HG02623 (cell line): Measurements from ENCODE around the gene THEM4.

Experiments
- ATAC-seq: cut with Tn5 transposase; IDR thresholded peaks from one replicate; pipeline ENCODE4 v1.9.1; 2021; ENCODE audit warnings: moderate library complexity; ENCODE audit not compliant: unreplicated experiment

Gene THEM4

DNA sequence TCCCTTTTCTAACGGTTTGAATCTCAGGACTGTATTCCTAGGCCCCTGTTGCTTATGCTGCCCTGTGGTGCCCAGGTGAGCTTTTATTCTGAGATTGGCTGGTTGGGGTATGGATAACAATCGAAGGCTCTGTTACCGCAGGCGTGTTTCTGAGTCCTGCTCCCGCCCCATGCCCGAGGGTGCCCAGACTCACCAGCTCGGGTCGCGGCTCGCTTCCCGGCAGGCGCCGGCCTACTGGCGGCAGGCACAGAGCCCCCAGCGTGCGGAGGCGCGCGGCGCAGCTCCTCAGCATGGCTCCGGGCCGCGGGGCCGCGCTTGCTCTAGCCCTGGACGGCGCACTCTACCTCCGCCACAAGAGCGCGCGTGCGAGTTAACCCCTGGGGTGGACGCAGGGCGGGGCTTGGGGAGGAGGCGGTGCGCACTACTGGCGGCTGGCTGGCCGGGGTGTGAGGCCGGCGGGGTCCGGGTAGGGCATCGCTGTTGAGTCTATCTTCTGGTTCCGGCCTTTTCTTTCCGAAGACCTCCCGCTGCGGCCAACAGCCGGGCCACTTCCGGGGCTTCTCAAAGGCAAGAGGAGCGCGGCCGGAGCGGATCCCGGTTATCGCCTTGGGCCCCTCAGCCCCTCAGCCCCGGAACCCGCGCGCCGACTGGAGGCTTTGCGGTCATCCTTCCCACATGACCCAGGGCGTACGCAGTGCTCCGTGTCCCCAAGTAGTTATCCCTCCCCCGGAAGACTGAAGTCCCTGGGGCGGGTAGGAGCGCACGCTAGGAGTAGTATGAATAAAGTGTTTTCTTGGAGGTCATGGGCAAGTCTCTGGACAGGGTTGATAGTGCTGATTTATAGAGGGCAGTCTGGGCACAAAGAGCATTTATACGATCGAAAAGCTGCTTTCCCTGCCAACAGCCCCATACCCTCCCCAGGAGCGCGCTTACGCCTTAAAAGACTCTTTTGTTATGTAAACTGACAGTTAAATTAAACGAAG, at the start of gene THEM4:
THEM4 (minus strand) TSS at position 345 of the 983 bp plus-strand sequence; CDS start at position 292, 53 bp downstream.
- peak; percentile 97 for ATAC-seq

DNA sequence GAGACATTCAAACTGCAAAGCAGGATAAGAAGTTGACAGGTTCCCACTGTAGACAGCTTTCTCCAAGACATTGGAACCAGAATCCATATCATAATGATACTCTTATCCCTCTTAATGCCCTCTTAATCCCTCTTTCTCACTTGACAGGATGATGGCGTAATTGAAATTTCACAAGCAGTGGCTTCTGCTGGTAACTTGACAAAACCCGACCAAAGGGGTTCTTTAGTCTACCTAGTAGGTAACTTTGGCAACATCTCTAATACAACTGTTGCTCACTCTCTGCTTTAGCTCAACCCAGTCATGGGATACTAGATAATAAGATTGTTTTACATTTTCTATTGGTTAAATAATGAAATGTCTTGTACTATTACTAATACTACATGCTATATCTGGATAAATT, 49.6 kb upstream of the THEM4 start:
- no peak for ATAC-seq

DNA sequence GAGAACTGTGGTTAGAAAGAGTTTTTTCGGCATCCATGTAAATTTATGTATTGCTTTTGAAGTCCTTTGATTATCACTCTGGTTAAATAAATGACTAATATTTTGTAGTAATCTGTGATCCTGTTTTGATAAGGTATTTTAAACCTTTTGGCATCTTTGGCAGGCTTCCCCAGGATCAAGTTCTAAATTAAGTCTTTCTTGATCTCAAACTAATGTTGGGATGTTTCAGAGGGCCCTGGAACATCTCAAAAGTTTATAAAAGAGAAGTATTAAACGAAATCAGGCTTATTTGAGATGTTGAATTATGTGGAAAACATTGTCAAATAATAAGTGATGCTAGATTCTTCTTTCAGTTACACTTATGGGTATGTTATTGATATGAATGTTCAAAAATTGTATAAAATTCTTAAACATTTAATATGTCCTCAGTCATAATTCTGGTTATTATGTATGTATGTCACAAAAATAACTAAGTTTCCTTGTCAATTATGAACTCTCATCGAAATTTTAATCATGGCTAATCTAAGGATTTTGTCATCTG, 47.7 kb upstream of the THEM4 start:
- no peak for ATAC-seq

DNA sequence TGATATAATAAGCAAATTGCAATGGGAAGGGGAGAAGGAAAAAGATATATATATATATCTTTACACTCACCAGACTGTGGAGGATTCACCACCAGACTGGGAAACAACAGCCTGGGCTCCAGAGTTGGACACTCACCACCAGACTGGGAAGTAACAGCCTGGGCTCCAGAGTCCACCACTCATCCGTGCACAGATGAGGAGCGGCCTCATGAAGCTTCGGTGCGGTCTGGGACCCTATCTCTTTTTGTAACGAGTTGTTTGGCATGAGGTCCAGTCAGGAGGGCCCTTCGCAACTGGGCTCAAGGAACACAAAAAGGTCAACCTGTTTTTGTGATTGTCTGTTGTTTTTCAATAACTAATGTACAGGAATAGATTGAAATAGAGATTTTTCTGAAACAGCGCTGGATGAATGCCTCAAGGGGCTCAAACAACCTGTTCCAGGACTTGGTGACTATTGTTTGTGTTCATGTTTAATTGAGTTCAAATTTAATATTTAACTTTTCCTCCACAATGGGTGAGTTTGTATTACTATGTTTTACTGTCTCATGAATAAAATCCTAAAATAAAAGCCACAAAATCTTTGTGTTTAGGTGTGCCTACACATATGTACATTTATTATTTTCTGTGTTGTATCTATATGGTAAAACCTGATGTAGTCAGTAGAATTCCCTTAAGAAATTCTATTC, 44.2 kb upstream of the THEM4 start:
- no peak for ATAC-seq

DNA sequence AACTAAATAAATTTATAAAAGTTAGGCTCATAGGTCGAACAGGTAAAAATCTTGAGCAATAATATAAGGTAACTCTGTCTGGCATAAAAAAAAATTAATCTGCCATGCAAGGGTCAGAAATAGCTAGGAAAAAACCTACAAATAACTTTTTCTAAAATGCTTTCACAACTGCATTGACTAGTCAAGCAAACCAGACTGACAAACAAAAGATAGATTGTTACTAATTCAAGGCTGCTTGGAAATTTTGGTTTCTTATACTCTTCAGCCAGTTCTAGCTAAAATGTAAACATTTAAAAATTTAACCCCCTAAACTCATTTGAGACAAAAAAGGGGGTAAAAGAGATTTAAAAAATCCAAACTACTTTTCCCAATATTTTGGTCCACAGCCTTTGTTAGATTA, 43.5 kb upstream of the THEM4 start:
- ATAC-seq: no peak

DNA sequence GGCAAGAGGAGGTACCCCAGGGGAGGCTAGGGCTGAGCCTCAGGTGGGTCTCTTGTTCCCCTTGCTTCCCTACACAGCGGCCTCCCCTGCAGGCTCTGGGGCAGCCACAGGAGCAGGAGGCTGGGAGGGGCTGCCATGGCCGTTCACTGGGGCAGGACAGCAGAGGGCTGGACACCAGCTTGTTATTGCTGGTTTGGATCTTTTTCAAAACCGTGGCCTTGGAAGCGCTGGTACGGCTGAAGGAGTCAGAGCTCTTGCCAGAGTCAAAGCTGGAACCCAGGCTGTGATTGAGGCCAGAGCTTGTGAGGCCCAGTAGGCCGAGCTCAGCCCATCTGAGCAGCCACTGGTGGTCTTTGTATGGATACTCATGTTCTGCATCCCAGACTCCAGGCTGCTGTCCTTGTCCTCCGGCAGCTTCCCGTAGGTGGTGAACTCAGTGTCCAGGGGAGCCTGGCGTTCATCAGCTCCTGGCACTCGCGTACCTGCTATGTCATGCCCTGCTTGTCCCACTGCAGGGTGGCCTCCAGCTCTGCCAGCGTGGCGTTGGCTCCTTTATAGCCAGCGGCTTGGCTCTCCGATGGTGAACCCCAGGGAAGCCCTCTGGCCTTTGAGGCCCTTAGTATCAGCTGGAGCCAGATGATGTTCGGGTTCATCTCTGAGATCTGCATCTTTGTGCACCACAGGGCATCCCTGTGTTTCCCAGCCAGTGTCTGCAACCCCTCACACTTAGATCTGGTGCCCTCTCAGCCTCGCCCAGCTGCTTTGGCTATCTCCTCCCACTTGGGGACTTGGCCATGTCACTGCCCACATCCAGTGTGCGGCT, 40.3 kb upstream of the THEM4 start:
- no peak for ATAC-seq

DNA sequence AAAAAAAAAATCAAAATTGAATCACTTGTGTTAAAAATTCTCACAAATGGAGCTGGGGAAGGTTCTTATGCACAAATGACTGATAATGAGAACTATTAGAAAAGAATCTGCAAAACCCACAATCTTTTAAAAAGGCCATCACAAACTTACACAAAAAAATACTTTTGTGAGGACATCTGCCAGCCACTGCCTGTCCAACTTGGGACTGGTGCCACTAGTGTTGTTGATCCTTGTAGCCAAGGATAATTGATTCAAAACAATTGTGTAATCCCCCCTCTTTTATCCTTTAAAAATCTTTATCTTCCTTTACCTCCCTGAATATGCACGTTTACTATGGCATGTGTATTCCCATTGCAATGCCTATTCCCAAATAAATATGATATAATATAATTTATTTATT, 39.2 kb upstream of the THEM4 start:
- ATAC-seq: no peak

DNA sequence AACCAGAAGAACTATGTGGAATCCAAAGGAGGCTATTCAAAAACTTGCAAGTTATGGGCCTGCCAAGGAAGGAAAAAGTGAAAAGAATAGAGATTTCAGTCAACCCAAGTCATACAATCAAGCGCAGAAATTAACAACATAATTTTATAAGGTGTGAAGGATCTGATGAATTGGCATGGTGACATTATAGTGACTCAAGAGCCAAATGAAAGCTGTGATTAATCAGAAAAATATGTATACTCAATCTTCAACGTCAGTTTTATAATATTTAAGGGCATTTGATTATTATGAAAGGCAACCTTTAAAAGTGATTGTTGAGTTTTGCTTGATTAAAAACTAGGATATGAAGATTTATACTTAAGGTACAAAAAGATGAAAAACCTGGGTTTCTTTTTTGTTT, 37.8 kb upstream of the THEM4 start:
- ATAC-seq: no peak

DNA sequence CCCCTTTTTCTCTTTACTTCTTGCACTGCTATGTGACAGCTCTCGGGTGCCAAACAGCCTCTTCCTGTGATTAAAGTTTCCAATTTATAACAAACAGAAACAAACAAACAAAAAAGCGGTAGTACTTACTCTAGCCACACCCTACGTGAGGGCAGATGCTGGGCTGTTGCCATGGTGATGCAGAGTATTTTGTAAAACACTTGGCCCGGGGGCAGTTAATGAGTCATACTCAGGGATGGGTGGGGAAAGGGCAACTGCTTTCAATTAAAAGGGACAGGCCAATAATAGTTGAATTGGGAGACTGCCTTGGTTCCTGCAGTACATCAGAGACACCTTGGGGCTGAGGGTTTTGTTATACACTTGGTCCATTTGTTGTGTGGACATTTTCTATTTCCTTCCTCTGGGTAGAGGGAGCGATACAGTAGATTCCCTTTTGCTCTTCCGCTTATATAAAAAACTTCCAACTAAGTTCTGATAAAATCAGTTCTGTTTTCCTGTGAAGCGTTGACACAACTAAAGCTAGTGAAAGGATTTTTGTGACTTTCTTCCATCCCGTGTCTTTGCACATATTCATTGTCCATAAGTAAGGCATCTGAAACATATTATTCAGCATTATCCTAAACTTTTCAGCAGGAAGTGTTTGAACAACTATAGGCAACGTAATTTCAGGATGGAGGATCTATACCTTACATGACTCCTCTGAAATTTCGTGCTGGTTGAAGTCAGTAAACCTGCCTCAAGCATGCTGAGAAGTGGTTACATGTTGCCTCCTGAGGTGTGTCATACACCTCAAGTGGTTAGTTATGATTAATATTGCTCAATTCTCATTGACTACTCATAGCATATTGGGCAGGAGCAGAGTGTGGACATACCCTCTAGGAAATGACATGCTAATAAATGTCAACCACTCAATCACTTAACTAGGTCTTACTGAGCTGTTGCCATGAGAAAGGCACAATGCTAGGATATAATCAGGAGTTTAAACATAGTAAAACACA, 36.7 kb upstream of the THEM4 start:
- ATAC-seq: no peak

DNA sequence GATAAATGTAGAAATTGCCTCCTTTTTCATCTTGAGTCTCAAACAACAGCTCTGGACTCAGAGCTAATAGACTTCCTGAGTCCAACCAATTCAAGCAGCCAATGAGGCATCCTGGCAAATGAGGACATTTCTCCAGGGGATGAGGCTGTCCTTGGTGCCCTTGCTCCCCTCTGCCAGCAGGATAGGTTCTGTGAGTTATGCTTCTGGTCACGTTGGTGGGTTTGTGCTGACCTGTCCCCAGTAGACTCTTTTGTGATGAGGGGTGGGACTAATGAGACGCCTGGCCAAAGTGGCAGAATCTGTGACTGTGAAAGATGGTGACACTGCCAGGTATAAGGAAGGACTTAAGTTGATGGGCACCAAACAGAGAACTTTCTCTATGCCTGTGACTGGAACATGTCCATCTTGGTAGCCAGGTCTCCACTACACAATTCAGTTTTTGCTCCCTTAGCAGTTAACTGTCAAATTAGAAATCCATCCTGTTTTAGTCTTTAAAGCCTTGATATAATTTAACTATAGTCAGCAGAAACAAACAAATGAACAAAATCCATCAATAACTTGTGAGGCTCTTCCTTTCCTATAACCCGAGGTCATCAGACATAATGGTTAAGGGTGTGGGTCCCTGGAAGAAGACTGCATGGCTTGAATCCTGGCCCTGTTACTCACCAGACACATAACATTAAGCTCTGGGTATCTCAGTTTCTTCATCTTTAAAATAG, 35.7 kb upstream of the THEM4 start:
- ATAC-seq: no peak

DNA sequence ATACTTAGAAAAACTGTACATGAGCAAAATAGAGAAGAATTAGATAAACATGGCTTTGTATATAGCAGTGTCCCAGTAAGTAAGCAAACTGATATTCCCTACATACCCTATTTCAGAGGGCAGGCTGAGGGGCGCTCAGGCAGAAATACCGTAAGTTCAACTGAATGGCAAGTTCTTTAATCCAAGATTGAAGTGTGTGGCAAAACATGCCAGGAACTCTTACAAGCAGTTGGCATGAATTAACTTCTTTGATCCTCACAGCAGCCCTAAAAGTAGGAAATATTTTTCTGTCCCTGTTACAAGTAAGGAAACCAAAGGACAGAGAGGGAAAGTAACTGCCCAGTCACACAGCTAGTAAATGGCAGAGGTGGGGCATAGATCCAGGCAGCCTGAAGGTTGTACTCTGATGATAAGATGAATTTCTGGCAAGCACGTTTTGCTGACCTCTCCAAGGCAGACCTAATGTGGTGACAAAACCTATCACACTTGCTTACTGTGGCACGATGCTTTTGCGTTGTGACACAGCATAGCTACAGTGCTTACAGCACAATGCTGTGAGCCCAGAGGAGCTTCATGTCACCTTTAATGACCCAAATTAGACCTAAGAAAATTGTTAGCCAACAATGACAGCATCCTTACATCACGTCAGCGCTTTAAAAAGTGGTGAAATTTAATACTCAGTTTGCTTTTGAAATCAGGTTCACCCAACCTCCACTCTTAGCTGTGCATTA, 35.0 kb upstream of the THEM4 start:
- no peak for ATAC-seq

DNA sequence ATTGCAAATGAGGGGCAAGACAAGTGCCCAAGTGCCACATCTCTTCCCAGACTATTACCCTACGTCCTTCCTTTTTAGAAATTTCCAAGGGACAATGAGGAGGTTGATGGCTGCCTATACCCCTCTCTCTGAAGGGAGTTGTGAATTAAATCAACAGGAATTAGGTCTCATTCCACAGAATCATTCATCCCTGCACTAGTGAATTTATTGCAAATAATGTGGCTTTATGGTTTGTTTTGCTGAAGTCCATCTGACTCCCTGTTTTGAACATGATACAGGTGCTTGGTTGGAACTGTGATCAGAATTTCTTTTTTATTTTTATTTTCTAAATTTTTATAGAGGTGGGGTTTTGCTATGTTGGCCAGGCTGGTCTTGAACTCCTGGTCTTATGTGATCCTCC, 34.3 kb upstream of the THEM4 start:
- no peak for ATAC-seq

DNA sequence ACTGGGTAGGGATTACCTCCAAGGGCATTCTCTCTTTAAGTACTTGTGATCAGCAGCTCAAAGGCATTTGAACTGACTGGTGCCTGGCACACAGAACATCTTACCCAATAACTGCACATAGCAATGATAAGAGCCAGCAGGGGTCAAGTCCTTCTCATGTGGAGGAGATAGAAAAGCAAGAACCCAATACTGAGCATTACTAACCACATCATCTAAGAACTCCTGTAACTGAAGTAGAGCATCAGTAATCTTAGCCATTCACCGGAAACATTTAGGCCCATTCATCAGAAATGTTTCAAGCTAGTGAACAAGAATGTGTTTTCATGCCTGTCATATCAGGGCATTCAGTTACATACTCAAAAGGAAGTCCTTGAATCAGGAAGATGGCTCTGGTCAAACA, 33.6 kb upstream of the THEM4 start:
- ATAC-seq: no peak

DNA sequence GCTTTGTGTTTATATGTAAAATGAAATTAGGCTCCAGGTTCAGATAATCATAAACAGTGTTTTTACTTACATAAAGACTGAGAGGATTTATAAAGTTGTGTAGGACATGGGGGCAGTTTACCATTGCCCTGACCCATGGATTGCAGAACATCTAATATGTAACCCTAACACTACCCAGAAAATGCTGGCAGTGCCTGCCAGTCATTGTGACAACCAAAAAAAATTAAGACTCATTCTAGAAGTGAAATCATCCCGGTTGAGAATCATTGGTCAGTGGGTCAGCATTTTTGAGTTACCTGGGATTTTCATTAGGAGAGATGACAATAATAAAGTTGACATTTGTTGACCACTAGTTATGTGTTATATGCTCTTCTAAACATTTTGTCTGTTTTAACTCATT, 31.2 kb upstream of the THEM4 start:
- no peak for ATAC-seq

DNA sequence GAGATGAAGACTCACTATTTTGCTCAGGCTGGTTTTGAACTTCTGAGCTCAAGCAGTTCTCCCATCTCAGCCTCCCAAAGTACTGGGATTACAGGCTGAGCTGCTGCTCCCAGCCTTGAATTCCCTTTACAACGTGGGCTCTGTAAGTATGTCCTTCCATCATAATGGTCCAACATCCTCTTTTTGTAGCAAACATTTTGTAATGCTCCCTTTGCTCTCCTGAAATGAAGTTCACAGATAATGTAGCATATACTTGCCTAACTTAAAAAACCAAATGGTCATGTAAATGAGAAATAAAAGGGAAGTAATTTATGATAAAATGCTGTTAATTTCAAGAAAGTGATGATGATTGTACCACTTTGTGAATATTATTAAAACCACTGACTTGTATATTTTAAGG, 30.5 kb upstream of the THEM4 start:
- no peak for ATAC-seq

DNA sequence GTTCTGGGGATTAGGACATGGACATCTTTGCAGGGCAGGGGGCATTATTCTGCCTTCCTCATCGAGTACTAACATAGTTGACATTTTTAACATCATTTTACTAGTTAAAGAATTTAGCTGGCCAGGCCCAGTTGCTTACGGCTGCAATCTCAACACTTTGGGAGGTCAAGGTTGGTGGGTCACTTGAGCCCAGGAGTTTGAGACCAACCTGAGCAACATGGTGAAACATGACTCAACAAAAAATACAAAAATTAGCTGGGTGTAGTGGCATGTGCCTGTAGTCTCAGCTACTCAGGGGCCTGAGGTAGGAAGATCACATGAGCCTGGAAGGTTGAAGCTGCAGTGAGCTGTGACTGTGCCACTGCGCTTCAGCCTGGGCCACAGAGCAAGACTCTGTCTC, 29.8 kb upstream of the THEM4 start:
- no peak for ATAC-seq

DNA sequence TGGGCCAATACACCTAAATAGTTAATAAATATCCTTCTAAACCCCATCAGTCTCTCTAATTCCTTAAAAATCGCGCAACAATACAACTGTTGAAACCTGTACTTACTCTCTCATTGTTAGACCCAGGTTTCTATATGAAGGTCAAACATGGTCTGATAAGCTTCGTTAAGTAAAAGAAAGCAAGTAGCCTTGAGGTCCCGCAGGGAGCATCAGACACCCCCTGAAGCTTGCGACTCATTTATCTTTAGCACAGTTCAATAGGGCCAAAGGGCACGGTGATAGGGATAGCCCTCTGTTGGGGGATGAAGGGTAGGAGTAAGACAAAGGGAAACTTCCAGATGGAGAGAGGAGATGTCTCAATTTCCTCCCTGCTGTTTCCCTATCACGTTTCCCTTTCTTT, 27.3 kb upstream of the THEM4 start:
- ATAC-seq: no peak

DNA sequence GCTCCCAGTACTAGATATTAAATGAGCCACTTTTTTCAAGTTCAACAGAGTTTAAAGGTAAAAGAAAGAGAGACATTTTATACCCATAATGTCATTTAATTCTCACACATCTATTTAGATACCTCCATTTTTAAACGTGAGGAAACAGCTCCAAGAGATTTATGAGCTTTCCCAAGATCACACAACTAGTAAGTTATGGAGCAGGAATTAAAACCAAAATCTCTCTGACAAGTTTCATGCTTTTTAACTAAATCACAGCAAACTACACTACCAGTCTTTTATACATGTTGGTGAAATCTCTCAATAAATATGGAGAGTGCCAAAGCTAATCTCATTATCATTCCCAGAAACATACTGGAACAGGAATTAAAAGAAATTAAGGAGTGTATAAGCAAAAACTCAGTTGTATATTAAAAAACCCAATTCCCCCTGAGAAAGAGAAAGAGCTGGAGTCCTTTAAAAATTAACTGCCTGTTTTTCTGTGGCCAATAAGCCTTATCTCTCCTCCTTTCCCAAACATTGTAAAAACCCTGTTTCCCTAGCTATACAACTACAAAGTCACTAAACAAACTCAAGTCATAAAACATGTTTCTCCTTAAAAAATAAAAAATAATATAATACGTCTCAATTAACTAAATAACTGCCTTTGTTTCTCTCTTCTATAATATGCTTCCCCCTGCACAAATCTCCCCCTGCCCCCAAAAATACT, 26.7 kb upstream of the THEM4 start:
- no peak for ATAC-seq
